Adrenal gland (tissue), 5 donors: ENCODE data around the gene MPL.

Source experiments
- CTCF ChIP-seq, 6 experiments: fragments of 450-650 bp in 4 of 6; fragments of 200-600 bp in 2 of 6; sonication (generic) in 1 of 6; IDR thresholded peaks; 1 replicate in 5 of 6; 2 replicates in 1 of 6; pipeline versions ENCODE4 v1.5.1 to v1.8.0; 2016 to 2021; ENCODE audit warnings: antibody characterized with exemption in 6 of 6, mild to moderate bottlenecking in 2 of 6, moderate library complexity in 1 of 6
- POLR2A ChIP-seq, 2 donors: fragments of 450-650 bp; IDR thresholded peaks; one replicate each; pipeline ENCODE4 v1.6.1; 2017; ENCODE audit warnings: antibody characterized with exemption in 2 of 2, mild to moderate bottlenecking in 2 of 2, moderate library complexity in 1 of 2
- donor health status: DM: no; HTN: no; CAD: no.

GRCh38 chr1:43300378-43301094 is 37.1 kb upstream of the MPL start, which contains the start of gene TIE1:
- TF ChIP-seq CTCF (IDR thresholded peaks at IDR 0.05) = no peak
- peak in 1 of 2 donors; percentile 29 for TF ChIP-seq POLR2A (IDR thresholded peaks at IDR 0.05)
